Activated naive CD8-positive, alpha-beta T cell treated with anti-CD3 and anti-CD28 coated beads, Interleukin-2, amount 10 ng/mL, durations not matched to agents 7 days and 5 days (primary cell): ENCODE results near the gene SGCA. TPM values are rescaled to one million over a fixed set of nuclear protein-coding genes. Genes with fewer than 3 reads are reported as not detected.

Experiments used
- ATAC-seq: fragments of 150-1000 bp; cut with Tn5 transposase; one replicate; pipeline ENCODE4 v1.10.0; 2021; ENCODE audit warnings: low read depth, moderate library complexity
- POLR2A ChIA-PET: fragments of 350-600 bp; sonication (Branson Sonifier 250); formaldehyde crosslinking; loops from one replicate; lab custom pipeline; 2021; ENCODE audit warnings: antibody characterized with exemption; lab: Charles Lee
- DNase-seq: peaks from one replicate; pipeline ENCODE4 v3.0.0; 2021
- H3K27ac Mint-ChIP-seq: one replicate; pipeline ENCODE4 v1.8.0; 2022; ENCODE audit warnings: mild to moderate bottlenecking, mixed read lengths
- H3K27me3 Mint-ChIP-seq: one replicate; pipeline ENCODE4 v1.8.0; 2022; ENCODE audit warnings: mild to moderate bottlenecking, moderate library complexity, mixed read lengths
- H3K36me3 Mint-ChIP-seq: one replicate; pipeline ENCODE4 v1.8.0; 2021; ENCODE audit warnings: mild to moderate bottlenecking, mixed read lengths
- H3K4me1 Mint-ChIP-seq: one replicate; pipeline ENCODE4 v1.8.0; 2021; ENCODE audit warnings: mixed read lengths
- H3K4me3 Mint-ChIP-seq: one replicate; pipeline ENCODE4 v1.8.0; 2022; ENCODE audit warnings: mild to moderate bottlenecking, moderate library complexity, mixed read lengths
- H3K9me3 Mint-ChIP-seq: one replicate; pipeline ENCODE4 v1.8.0; 2021; ENCODE audit warnings: mixed read lengths
- total RNA-seq, 2 experiments: library from RNA; stranded (reverse); gene quantifications; one replicate each; pipeline ENCODE4 v1.2.3, GENCODE V29; 2021

The SGCA gene
- total RNA-seq, result not detected

DNA sequence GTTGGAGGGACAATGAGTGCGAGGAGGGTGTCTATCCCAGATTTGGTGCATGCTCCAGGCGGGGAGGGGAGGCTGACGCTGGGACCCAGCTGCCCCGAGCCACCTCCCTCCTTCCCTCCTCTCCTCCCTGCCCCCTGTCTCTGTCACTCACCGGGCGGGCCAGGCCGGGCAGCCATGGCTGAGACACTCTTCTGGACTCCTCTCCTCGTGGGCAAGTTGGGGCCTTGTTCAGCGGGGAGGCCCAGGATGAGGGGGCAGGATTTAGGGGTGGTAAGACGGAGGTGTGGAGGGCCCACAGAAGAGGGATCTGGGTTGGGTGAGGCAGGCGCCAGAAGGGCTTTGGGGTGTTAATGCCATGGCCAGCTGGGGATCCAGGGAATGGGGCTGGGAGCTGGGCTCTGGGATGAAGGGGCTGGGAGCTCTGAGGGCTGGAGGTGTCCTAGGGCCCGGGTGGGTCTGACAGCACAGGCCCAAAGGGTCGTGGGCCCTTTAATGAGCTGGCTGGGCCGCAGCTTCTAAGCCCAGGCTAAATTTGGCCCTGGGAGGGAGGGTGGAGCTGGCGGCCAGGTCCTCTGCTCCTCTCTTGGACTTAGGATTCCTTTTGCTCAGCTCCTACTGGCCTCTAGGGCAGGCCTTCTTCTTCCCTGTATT is at the start of gene SGCA:
SGCA (plus strand) TSS at position 139 of the 651 bp plus-strand sequence; CDS start at position 175, 36 bp downstream.
- Mint-ChIP-seq H3K4me1 (peaks cover 21% of the 10 kb centered on the region), H3K27me3 (peaks cover under 1% of the 10 kb centered on the region), H3K4me3 (no peak within 1 kb of the TSS), H3K27ac (no peak within 1 kb of the TSS), H3K36me3 (peaks cover 2% of the 10 kb centered on the region), H3K9me3 (no peaks in the 10 kb centered on the region)
- DNase-seq (no peak), ATAC-seq (no peak)
- POLR2A ChIA-PET, result interaction anchor here (1.2 kb wide), 1 partner anchor 16 kb away, joined by 3 read pairs; no protein-coding TSS in a partner anchor

GRCh38 chr17:50117202-50118051 is 48.4 kb upstream of the SGCA start:
- H3K4me3 Mint-ChIP-seq, result peak overlapping the region; percentile 75
- no peaks in the 10 kb centered on the region for H3K36me3 Mint-ChIP-seq
- peaks cover 52% of the 10 kb centered on the region for H3K27me3 Mint-ChIP-seq
- peak; percentile 90 for ATAC-seq
- H3K4me1 Mint-ChIP-seq, result peaks cover 12% of the 10 kb centered on the region
- peak; percentile 81 for DNase-seq
- POLR2A ChIA-PET, result interaction anchor here (0.7 to 1.0 kb wide), 2 partner anchors 17 to 46 kb away, joined by 3 read pairs; no protein-coding TSS in a partner anchor
- no peaks in the 10 kb centered on the region for H3K9me3 Mint-ChIP-seq
- H3K27ac Mint-ChIP-seq, result no peak overlapping the region

DNA sequence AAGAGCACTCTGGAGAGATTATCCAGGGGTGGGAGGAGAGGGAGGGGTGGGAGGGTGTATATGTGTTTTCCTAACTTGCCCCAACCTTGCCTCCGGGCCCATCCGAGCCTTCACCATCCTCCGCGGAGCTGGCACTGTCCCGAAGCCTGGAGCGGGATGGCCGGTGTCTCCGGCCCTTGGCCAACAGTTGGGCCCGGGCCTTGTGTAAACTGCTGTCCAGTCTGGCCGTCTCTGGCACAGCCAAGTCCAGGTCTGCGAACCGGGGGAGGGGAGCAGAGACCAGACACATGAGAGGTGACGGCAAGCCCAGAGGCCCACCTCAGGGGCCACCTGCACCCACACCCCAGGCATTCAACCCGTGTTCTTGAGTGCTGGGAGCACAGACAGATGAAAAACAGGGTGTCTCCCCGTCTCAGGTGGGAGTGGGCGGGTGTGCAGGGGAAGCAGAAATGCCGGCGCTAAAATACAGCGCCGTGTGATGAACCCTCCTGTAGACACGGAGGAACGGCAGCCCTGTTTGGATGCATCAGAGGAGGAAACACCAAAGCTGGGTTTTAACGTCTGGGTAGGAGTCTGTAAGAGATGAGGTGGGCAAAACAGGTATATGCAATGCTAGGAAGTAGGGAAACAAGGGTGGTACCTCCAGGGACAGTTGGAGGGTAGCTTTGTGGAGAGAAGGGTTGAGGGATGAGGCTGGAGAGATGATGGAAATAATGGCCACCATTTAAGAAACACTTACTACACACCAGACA is 47.6 kb upstream of the SGCA start:
- Mint-ChIP-seq H3K27me3 (peaks cover 52% of the 10 kb centered on the region), H3K27ac (no peak overlapping the region)

DNA sequence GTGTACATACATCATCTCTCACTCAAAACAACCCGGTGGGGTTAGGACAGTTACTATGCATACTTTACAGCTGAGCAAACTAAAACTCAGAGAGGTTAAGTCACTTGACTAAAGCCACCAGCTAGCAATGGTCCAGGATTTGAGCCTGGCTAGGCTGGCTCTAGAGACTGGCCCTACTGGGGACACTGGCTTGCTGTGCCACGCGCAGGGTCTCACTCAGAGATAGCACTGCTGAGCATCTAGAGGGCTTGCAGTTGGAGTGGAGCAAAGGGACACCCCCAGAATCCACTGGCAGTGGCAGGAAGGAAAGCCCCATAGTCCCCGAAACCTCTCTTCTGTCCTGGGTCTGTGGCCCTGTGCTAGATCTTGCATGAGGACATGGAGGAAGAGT is 47.0 kb upstream of the SGCA start:
- DNase-seq, result no peak
- Mint-ChIP-seq H3K27me3 (peaks cover 52% of the 10 kb centered on the region), H3K36me3 (no peaks in the 10 kb centered on the region), H3K9me3 (no peaks in the 10 kb centered on the region), H3K4me1 (peaks cover 12% of the 10 kb centered on the region), H3K4me3 (no peak overlapping the region), H3K27ac (no peak overlapping the region)
- POLR2A ChIA-PET, result interaction anchor here (1.1 kb wide), 1 partner anchor 42 kb away, joined by 4 read pairs; no protein-coding TSS in a partner anchor
- ATAC-seq, result no peak

More for the DNA sequence above, 47.6 kb upstream of the SGCA start:
- DNase-seq (no peak), ATAC-seq (no peak)
- Mint-ChIP-seq H3K36me3 (no peaks in the 10 kb centered on the region), H3K9me3 (no peaks in the 10 kb centered on the region), H3K4me1 (peaks cover 12% of the 10 kb centered on the region), H3K4me3 (no peak overlapping the region)
- POLR2A ChIA-PET, result interaction anchor here (1.1 kb wide), 1 partner anchor 43 kb away, joined by 4 read pairs; no protein-coding TSS in a partner anchor

DNA sequence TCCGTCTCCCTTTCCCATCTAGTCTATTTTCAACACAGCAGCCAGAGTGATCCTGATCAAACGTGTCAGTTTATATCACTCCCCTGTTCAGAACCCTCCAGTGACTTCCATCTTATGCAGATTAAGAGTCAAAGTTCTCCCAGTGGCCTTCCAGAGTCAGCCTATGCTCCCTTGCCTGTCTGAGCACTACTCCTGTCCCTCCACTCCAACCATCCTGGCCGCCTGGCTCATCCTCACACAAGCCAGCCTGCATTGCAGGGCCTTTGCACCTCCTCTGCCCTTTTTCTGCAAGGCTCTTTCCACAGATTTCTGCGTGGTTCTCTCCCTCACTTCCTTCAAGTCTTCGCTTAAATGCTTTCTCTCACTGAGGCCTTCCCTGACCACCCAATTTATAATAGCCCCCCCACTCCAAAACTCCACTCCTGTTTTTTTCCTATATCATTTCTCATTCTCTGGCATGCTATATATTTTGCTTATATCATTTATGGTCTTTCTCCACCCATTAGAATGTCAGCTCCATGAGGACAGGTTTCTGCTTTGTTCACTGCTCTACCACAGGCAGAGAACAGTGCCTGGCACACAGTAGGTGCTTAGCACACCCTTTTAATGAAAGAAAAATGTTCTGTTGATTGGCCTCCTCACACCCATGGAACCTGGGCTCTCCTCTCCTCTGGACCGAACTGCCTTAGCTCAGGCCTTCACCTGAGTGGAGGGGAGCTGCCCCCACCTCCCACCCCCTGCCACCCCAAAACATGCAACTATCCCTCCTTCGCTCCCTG is 45.1 kb upstream of the SGCA start:
- no peaks in the 10 kb centered on the region for H3K9me3 Mint-ChIP-seq
- H3K27ac Mint-ChIP-seq, result no peak overlapping the region
- peaks cover 6% of the 10 kb centered on the region for H3K4me1 Mint-ChIP-seq
- H3K27me3 Mint-ChIP-seq, result peaks cover 50% of the 10 kb centered on the region
- H3K36me3 Mint-ChIP-seq, result no peaks in the 10 kb centered on the region
- DNase-seq (no peak), ATAC-seq (no peak)
- POLR2A ChIA-PET, result no interaction called here
- no peak overlapping the region for H3K4me3 Mint-ChIP-seq

DNA sequence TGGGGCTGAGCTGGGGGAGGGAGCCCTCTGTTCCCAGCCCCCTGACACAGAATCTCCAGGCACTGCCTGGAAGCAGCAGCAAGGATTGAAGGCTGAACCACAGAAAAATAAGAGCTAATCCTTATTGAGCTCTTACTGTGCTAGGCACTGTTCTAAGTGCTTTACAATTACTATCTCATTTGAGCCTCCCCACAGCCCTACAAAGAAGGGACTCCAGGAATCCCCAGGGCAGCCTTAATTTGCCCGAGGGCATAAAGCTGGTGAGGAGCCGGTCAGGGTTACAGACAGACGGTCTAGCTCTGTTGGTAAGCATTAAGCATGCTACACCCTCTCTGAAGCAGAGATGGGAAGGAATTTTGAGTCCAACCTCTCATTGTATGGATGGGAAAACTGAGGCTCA is 42.9 kb upstream of the SGCA start:
- peaks cover 43% of the 10 kb centered on the region for H3K27me3 Mint-ChIP-seq
- POLR2A ChIA-PET, result no interaction called here
- no peaks in the 10 kb centered on the region for H3K36me3 Mint-ChIP-seq
- ATAC-seq (no peak), DNase-seq (no peak)
- no peak overlapping the region for H3K27ac Mint-ChIP-seq
- no peak overlapping the region for H3K4me3 Mint-ChIP-seq
- H3K4me1 Mint-ChIP-seq, result peaks cover 7% of the 10 kb centered on the region
- no peaks in the 10 kb centered on the region for H3K9me3 Mint-ChIP-seq

DNA sequence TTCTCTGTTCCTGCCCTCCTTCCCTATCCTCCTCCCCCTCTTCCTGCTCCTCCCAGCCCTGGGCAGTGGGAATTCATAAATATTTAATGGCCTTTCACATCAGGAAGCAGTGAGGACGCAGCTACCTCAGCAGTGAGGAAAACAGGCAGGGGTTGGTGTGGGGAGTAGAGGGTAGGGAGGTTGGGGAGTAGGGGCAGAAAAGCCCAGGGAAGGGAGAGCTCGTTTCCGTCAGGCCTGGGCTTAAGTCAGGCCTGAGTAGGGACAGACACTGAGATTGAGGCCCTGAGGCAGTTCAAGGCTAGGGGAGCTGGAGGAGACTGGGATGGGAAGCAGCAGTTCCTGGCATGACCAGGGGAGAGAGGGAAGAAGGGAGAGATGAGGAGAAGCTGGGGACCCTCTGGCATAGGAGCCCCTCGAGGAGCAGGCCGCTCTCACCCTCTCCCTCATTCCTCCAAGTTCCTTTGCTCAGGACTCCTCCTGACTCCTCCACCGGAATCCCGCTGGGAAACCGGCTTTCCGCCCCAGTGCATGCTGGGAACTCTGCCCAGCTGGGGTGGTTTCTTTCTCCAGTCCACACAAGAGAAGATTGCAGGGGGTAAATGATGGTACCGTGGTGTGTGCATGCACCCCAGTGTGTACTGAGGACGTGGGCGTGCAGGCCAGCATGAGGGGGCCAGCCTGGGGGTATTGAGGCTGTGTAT is 42.0 kb upstream of the SGCA start:
- POLR2A ChIA-PET, result interaction anchor here (0.5 kb wide), 1 partner anchor 76 kb away, joined by 3 read pairs; no protein-coding TSS in a partner anchor
- no peak overlapping the region for H3K27ac Mint-ChIP-seq
- H3K4me3 Mint-ChIP-seq, result no peak overlapping the region
- peak; percentile 20 for ATAC-seq
- H3K36me3 Mint-ChIP-seq, result no peaks in the 10 kb centered on the region
- peaks cover 45% of the 10 kb centered on the region for H3K27me3 Mint-ChIP-seq
- no peaks in the 10 kb centered on the region for H3K9me3 Mint-ChIP-seq
- peaks cover 12% of the 10 kb centered on the region for H3K4me1 Mint-ChIP-seq
- no peak for DNase-seq

DNA sequence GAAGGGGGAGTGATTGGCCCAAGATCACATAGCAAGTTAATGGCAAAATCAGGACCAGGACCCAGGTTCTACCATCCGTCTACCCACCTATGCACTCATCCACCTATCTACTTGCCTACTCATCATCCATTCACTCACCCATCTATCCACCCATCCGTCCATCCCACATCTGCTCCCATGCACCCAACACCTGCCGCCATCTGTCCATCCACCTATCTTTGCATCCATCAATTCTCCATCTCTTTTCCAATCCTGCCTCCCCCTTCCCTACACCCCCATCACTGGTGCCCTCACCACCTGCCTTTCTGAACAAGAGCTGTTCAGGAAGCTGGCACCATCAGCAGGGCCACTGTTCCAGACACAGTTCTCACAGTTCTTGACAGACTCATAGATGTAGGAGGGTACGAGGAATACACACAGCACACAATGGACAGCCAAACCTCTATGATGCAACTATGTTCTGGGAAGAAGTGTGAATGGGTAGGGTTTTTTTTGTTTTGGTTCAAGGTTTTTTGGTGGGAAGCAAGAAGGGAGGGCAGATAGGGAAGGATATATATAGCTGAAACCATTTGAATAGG is 40.3 kb upstream of the SGCA start:
- H3K4me3 Mint-ChIP-seq, result no peak overlapping the region
- ATAC-seq (no peak), DNase-seq (no peak)
- peaks cover 13% of the 10 kb centered on the region for H3K4me1 Mint-ChIP-seq
- H3K27me3 Mint-ChIP-seq, result peaks cover 39% of the 10 kb centered on the region
- POLR2A ChIA-PET, result no interaction called here
- no peaks in the 10 kb centered on the region for H3K9me3 Mint-ChIP-seq
- no peak overlapping the region for H3K27ac Mint-ChIP-seq
- no peaks in the 10 kb centered on the region for H3K36me3 Mint-ChIP-seq

DNA sequence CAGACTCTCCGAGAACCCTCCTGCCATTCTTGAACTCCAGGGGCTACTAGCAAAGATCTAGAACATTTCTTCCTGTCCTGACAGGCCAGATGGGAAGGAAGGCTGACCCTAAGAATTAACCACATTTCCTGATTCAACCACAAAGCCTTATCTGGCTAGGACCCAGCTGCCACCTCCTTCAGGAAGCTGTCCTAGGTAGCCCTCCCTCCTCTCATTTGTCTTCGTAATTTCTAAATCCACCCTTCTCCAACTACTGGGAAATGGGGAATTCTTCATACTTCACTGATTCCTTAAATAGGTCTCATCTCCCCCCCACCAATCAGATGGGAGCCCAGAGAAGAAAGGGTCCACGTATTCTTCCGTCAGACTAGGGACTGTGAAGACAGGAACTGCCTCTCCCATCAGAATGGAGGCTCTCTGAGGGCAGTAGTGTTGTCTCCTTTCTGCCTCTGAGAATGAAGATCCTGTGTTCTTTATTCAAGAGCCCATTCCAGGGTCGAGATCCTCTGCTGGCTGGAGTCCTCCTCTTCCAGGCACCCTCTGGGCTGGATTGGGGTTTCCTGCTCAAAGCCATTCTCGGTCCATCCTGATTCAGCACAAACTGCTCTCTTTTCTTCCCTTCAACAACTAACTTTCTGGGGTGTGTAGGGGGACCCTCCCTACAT is 38.0 kb upstream of the SGCA start:
- Mint-ChIP-seq H3K36me3 (peaks cover 1% of the 10 kb centered on the region), H3K27ac (no peak overlapping the region), H3K4me1 (peaks cover 26% of the 10 kb centered on the region), H3K27me3 (peaks cover 32% of the 10 kb centered on the region), H3K9me3 (no peaks in the 10 kb centered on the region), H3K4me3 (no peak overlapping the region)
- ATAC-seq (no peak), DNase-seq (no peak)
- POLR2A ChIA-PET, result no interaction called here

GRCh38 chr17:50128441-50129352 is 37.1 kb upstream of the SGCA start:
- Mint-ChIP-seq H3K4me3 (peak overlapping the region; percentile 60), H3K36me3 (peaks cover 1% of the 10 kb centered on the region), H3K4me1 (peaks cover 26% of the 10 kb centered on the region), H3K9me3 (no peaks in the 10 kb centered on the region), H3K27me3 (peaks cover 32% of the 10 kb centered on the region), H3K27ac (peak overlapping the region; percentile 72)
- ATAC-seq, result no peak
- POLR2A ChIA-PET, result no interaction called here
- DNase-seq, result no peak

DNA sequence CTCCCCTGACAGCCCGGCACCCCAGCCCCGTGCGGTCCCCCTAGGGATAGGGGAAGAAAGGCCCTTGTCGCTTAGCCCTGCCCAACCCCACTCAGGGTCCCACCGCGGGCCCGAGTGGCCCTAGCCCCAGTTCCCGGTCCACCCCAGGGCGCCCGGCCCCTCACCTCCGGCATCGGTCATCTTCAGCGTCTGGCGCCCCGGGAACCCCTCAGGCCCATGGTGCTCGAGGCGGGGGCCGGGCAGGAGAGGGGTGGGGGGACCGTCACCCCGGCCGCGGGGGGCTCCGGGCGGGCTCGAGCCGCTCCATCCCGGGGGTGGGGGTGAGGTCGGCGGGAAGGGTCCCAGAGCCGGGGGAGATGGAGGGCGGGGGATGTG is 36.5 kb upstream of the SGCA start:
- POLR2A ChIA-PET, result interaction anchor here (1.3 kb wide), 1 partner anchor 11 kb away, joined by 3 read pairs; no protein-coding TSS in a partner anchor
- Mint-ChIP-seq H3K4me1 (peaks cover 26% of the 10 kb centered on the region), H3K27ac (no peak overlapping the region), H3K27me3 (peaks cover 32% of the 10 kb centered on the region), H3K9me3 (no peaks in the 10 kb centered on the region), H3K36me3 (peaks cover 1% of the 10 kb centered on the region), H3K4me3 (peak overlapping the region; percentile 80)
- DNase-seq (no peak), ATAC-seq (no peak)
